DMS 273 (cell line): ENCODE measurements around the gene TNS3.
"Not testable (repeated sequence)": the region's sequence is repeated elsewhere in the genome, so short reads cannot be mapped to it uniquely, and the experiment has no call there.

Experiments used
- DNase-seq: peaks from one replicate; lab custom pipeline; 2025; ENCODE audit not compliant: unreplicated experiment; lab: John Stamatoyannopoulos, UW

The TNS3 gene

DNA sequence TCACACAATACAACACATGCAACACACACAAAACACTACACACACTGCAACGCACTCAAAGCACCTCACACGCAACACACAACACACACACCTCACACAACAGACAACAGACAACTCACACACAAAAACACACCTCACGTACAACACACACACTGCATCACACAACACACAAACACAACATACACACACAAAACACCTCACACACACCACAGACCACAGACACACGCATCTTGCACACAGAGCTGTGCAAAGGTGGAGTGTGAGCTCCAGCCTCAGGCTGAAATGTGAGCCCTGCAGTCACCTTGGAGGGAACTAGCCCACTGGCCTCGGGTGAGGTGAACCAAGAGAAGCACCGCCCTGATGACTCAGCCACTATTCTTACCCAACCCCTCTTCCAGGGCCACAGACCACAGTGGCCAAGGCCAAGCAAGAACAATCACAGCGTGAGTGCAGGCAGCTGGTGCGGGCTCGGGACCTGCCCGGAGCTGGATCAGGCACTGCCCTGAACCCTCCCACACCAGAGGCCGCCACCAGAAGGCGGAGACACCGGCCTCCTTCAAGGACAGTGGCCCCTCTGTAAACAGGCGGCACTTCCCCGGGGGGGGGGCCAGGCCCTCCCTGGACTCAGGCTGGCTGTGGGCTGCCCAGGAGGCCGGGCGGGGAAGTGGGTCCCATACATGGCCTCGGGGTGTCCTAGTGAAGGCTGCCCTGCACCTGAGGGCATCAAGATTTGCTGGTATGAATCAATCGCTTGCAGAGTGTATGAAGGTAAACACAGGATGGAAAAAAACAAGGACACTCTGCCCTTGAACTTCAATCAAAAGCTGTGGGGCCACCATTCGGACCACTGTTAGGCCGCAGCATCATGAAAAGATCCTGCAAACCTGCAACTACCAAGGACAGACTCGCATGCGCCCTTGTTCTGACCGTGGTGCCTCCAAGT, 106.7 kb downstream of the TNS3 start:
- peak; percentile 46 for DNase-seq

DNA sequence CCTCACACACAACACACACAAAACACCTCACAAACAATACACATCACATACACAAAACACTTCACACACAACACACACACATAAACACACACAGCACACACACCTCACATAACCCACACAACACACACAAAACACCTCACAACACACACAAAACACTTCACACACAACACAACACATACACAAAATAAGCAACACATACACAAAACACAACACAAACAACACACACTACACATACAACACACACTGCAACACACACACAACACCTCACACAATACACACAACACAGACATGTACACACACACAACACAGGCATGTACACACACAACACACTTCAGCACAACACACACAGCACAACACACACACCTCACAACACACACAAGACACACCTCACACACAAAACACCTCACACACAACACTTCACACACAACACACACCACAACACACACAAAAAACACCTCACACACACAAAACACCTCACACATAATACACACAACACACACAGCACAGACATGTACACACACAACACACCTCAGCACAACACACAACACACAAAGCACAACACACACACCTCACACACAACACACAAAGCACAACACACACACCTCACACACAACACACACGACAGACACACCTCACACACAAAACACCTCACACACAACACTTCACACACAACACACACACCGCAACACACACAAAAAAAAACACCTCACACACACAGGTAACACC, 107.5 kb downstream of the TNS3 start:
- no peak for DNase-seq

GRCh38 chr7:47473499-47474210, 108.3 kb downstream of the TNS3 start:
- DNase-seq, result no peak

- no peak for DNase-seq
These were observed 109.3 kb downstream of the TNS3 start for GRCh38 chr7:47472444-47473157.

GRCh38 chr7:47471831-47472230, 110.1 kb downstream of the TNS3 start:
- no peak for DNase-seq

DNA sequence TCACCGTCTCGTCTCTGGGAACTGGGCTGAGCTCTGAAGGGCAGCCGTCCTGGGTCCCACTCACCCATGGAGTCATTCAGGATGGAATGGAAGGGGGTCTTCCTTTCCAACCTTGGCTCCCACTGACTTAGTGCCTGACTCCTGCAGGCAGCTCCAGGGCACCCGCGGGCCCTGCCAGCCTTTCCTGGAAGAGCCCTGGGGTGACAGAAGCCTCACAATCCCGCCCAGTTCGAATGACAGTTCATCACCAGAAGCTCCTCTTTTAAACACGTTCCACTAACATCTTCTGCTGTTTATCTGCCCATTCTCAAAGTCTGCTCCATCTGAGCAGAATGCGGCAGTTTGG, 110.6 kb downstream of the TNS3 start:
- no peak for DNase-seq

- no peak for DNase-seq
These were observed 111.1 kb downstream of the TNS3 start for GRCh38 chr7:47470567-47471357.

DNA sequence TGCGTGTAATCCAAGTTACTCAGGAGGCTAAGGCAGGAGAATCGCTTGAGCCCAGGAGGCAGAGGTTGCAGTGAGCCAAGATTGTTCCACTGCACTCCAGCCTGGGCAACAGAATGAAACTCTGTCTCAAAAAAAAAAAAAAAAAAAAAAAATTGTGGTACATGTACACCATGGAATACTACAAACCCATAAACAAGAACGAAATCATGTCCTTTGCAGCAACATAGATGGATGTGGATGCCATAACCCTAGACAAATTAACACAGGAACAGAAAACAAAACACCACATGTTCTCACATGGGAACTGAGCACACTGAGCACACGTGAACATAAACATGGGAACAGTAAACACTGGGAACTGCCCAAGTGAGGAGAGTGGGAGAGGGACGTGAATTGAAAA, 112.1 kb downstream of the TNS3 start:
- DNase-seq, result not testable (repeated sequence)

DNA sequence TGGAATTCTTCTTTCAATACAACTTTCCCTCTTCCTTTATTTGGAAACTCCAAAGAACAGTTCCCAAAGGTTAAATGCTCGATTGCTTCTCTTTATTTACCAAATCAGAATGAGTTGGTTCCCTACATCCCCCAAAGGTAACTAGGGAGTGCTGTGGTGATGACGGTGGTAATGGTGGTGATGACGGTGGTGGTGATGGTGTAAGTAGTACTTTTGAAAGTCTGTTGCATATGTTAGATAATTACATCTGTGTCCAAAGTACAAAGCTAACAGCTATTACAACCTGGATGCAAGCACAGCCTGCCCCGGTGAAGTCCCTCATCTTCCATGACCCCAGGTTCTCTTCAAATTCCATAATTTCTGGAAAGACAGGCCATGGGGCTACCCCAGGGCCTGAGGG, 115.1 kb downstream of the TNS3 start:
- DNase-seq, result no peak

DNA sequence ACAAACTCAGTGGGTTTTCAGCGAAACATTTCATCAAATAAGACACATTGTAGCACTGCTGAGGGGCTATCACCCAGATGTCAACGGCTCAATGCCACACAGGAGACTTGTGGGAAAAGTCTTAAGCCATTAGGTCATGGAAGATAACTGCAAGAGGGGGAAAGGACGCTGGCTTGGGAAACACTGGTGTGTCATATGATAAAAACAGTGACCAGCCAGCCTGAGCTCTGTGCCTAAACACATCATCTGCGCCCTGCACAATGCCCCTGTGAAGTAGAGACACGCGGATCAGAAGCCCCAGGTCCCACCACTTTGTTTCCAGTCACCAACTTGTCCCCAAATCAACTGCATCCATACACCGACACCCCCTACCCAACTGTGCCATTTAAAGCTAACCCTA, 116.7 kb downstream of the TNS3 start:
- DNase-seq, result no peak

GRCh38 chr7:47464266-47464665, 117.6 kb downstream of the TNS3 start:
- DNase-seq, result no peak

- DNase-seq, result no peak
These were observed 120.2 kb downstream of the TNS3 start for GRCh38 chr7:47461746-47462145.

DNA sequence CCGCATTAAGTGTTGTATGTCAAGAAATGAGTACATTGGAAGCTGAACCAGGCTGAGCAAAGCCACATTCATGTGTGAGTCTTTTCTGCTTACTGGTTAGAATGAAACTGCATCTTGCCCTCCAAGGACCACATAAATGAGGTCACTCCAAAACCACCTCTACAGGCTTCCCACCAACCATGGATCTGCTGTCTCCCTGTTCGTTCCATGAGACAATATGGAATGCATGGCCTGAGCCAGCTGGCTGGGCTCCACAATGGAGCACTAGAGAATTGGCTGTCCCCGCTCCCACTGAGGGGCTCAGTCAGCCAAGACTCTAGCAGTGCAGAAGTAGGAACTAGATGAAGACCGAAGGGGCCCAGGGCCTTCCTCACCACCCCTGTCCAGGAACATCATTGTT, 120.8 kb downstream of the TNS3 start:
- DNase-seq, result peak; percentile 29

DNA sequence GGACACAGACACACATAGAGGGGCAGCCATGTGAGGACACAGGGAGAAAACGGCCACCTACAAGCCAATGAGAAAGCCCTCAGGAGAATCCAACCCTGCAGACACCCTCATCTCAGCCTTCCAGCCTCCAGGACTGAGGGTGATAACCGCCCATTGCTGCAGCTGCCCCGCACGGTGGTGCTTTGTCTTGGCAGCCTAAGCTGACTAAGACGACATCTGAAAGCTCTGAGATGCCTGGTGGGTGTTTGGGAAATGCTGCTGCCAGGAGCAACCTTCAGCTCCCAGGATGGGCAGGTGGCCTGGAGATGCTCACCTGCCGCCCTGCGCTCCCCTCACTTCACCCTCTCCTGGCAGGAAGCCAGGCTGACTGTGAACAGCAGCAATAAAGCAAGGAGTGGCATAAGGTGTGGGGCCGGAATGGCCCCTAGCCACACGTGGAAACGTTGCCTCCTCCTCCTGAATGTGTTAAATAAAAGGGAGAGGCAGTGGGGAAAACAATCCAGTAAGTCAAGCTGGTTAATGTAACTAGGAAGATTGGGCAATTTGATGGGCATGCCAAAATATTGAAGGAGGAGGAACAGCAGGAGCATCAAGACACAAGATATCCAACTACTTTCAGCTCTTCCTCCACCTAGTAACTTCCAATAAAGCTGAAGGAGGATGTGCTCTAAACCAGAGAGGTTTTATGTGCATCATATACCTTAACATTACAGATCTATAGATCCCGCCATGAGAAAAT, 121.5 kb downstream of the TNS3 start:
- peak; percentile 66 for DNase-seq

GRCh38 chr7:47458486-47458885, 123.4 kb downstream of the TNS3 start:
- DNase-seq, result peak; percentile 65

- DNase-seq, result peak; percentile 93
These were observed 123.9 kb downstream of the TNS3 start for GRCh38 chr7:47458057-47458456.

GRCh38 chr7:47456210-47456955, 125.5 kb downstream of the TNS3 start:
- DNase-seq, result no peak

- no peak for DNase-seq
These were observed 126.1 kb downstream of the TNS3 start for GRCh38 chr7:47455872-47456185.
